Measurements from ENCODE around the gene TFF3.

TFF3 gene

GRCh38 chr21:42338729-42339715 is 23.8 kb upstream of the TFF3 start:
- Histone ChIP-seq H3K36me3 (ENCODE audit: control insufficient read depth in 2 of 2, insufficient read depth in 2 of 2, low read length in 2 of 2) (no peaks in the 10 kb centered on the region), H3K4me3 (ENCODE audit: low read length in 2 of 2) (no peak overlapping the region), H3K4me1 (ENCODE audit: control insufficient read depth in 2 of 2, insufficient read depth in 2 of 2, low read length in 2 of 2) (peaks cover 5 to 9% of the 10 kb centered on the region in 2 donors), H3K9me3 (ENCODE audit: control insufficient read depth in 2 of 2, low read length in 2 of 2) (no peaks in the 10 kb centered on the region), H3K27ac (ENCODE audit: low read depth in 2 of 2, low read length in 2 of 2) (no peak overlapping the region), H3K27me3 (ENCODE audit: control insufficient read depth in 2 of 2, insufficient read depth in 2 of 2, low read length in 2 of 2) (no peaks in the 10 kb centered on the region), H3K9ac (ENCODE audit: low read depth in 1 of 2, low read length in 2 of 2) (no peak overlapping the region)

GRCh38 chr21:42337830-42338728 is 22.9 kb upstream of the TFF3 start:
- H3K4me3 ChIP-seq (ENCODE audit: low read length in 2 of 2), result no peak overlapping the region
- H3K9me3 ChIP-seq (ENCODE audit: control insufficient read depth in 2 of 2, low read length in 2 of 2), result no peaks in the 10 kb centered on the region
- peak overlapping the region; percentile 1 to 13 for H3K27ac ChIP-seq (ENCODE audit: low read depth in 2 of 2, low read length in 2 of 2)
- H3K36me3 ChIP-seq (ENCODE audit: control insufficient read depth in 2 of 2, insufficient read depth in 2 of 2, low read length in 2 of 2), result no peaks in the 10 kb centered on the region
- no peak overlapping the region for H3K9ac ChIP-seq (ENCODE audit: low read depth in 1 of 2, low read length in 2 of 2)
- H3K4me1 ChIP-seq (ENCODE audit: control insufficient read depth in 2 of 2, insufficient read depth in 2 of 2, low read length in 2 of 2), result peaks cover 5 to 11% of the 10 kb centered on the region in 2 donors
- H3K27me3 ChIP-seq (ENCODE audit: control insufficient read depth in 2 of 2, insufficient read depth in 2 of 2, low read length in 2 of 2), result no peaks in the 10 kb centered on the region

GRCh38 chr21:42337276-42337675 is 22.1 kb upstream of the TFF3 start:
- no peaks in the 10 kb centered on the region for H3K9me3 ChIP-seq (ENCODE audit: control insufficient read depth in 2 of 2, low read length in 2 of 2)
- H3K4me3 ChIP-seq (ENCODE audit: low read length in 2 of 2), result no peak overlapping the region
- H3K9ac ChIP-seq (ENCODE audit: low read depth in 1 of 2, low read length in 2 of 2), result no peak overlapping the region
- peaks cover 8 to 16% of the 10 kb centered on the region in 2 donors for H3K4me1 ChIP-seq (ENCODE audit: control insufficient read depth in 2 of 2, insufficient read depth in 2 of 2, low read length in 2 of 2)
- H3K36me3 ChIP-seq (ENCODE audit: control insufficient read depth in 2 of 2, insufficient read depth in 2 of 2, low read length in 2 of 2), result no peaks in the 10 kb centered on the region
- H3K27me3 ChIP-seq (ENCODE audit: control insufficient read depth in 2 of 2, insufficient read depth in 2 of 2, low read length in 2 of 2), result peaks cover 0 to 4% of the 10 kb centered on the region in 2 donors
- peak overlapping the region in 1 of 2 donors; percentile 13 for H3K27ac ChIP-seq (ENCODE audit: low read depth in 2 of 2, low read length in 2 of 2)

GRCh38 chr21:42336054-42336453 is 20.8 kb upstream of the TFF3 start:
- H3K9ac ChIP-seq (ENCODE audit: low read depth in 1 of 2, low read length in 2 of 2), result no peak overlapping the region
- no peaks in the 10 kb centered on the region for H3K36me3 ChIP-seq (ENCODE audit: control insufficient read depth in 2 of 2, insufficient read depth in 2 of 2, low read length in 2 of 2)
- H3K4me3 ChIP-seq (ENCODE audit: low read length in 2 of 2), result no peak overlapping the region
- H3K9me3 ChIP-seq (ENCODE audit: control insufficient read depth in 2 of 2, low read length in 2 of 2), result peaks cover 0 to 2% of the 10 kb centered on the region in 2 donors
- no peak overlapping the region for H3K27ac ChIP-seq (ENCODE audit: low read depth in 2 of 2, low read length in 2 of 2)
- H3K4me1 ChIP-seq (ENCODE audit: control insufficient read depth in 2 of 2, insufficient read depth in 2 of 2, low read length in 2 of 2), result peaks cover 19 to 28% of the 10 kb centered on the region in 2 donors
- peaks cover 0 to 4% of the 10 kb centered on the region in 2 donors for H3K27me3 ChIP-seq (ENCODE audit: control insufficient read depth in 2 of 2, insufficient read depth in 2 of 2, low read length in 2 of 2)

GRCh38 chr21:42332557-42333317 is 17.5 kb upstream of the TFF3 start:
- H3K4me3 ChIP-seq (ENCODE audit: low read length in 2 of 2), result peak overlapping the region; percentile 26 to 58
- peak overlapping the region in 1 of 2 donors; percentile 18 for H3K9ac ChIP-seq (ENCODE audit: low read depth in 1 of 2, low read length in 2 of 2)
- H3K4me1 ChIP-seq (ENCODE audit: control insufficient read depth in 2 of 2, insufficient read depth in 2 of 2, low read length in 2 of 2), result peaks cover 19 to 34% of the 10 kb centered on the region in 2 donors

GRCh38 chr21:42331660-42332059 is 16.5 kb upstream of the TFF3 start:
- Histone ChIP-seq H3K27me3 (ENCODE audit: control insufficient read depth in 2 of 2, insufficient read depth in 2 of 2, low read length in 2 of 2) (peaks cover 0 to 4% of the 10 kb centered on the region in 2 donors), H3K4me1 (ENCODE audit: control insufficient read depth in 2 of 2, insufficient read depth in 2 of 2, low read length in 2 of 2) (peaks cover 19 to 33% of the 10 kb centered on the region in 2 donors), H3K27ac (ENCODE audit: low read depth in 2 of 2, low read length in 2 of 2) (peak overlapping the region; percentile 82 to 87), H3K9ac (ENCODE audit: low read depth in 1 of 2, low read length in 2 of 2) (no peak overlapping the region), H3K36me3 (ENCODE audit: control insufficient read depth in 2 of 2, insufficient read depth in 2 of 2, low read length in 2 of 2) (no peaks in the 10 kb centered on the region), H3K4me3 (ENCODE audit: low read length in 2 of 2) (peak overlapping the region in 1 of 2 donors; percentile 58), H3K9me3 (ENCODE audit: control insufficient read depth in 2 of 2, low read length in 2 of 2) (peaks cover 0 to 2% of the 10 kb centered on the region in 2 donors)

More at GRCh38 chr21:42332557-42333317, 17.5 kb upstream of the TFF3 start:
- no peaks in the 10 kb centered on the region for H3K36me3 ChIP-seq (ENCODE audit: control insufficient read depth in 2 of 2, insufficient read depth in 2 of 2, low read length in 2 of 2)
- peaks cover 0 to 4% of the 10 kb centered on the region in 2 donors for H3K27me3 ChIP-seq (ENCODE audit: control insufficient read depth in 2 of 2, insufficient read depth in 2 of 2, low read length in 2 of 2)
- peak overlapping the region; percentile 82 to 87 for H3K27ac ChIP-seq (ENCODE audit: low read depth in 2 of 2, low read length in 2 of 2)
- peaks cover 0 to 2% of the 10 kb centered on the region in 2 donors for H3K9me3 ChIP-seq (ENCODE audit: control insufficient read depth in 2 of 2, low read length in 2 of 2)

GRCh38 chr21:42330380-42331371 is 15.5 kb upstream of the TFF3 start:
- peaks cover 19 to 33% of the 10 kb centered on the region in 2 donors for H3K4me1 ChIP-seq (ENCODE audit: control insufficient read depth in 2 of 2, insufficient read depth in 2 of 2, low read length in 2 of 2)
- peak overlapping the region; percentile 82 to 87 for H3K27ac ChIP-seq (ENCODE audit: low read depth in 2 of 2, low read length in 2 of 2)
- H3K27me3 ChIP-seq (ENCODE audit: control insufficient read depth in 2 of 2, insufficient read depth in 2 of 2, low read length in 2 of 2), result peaks cover 0 to 4% of the 10 kb centered on the region in 2 donors
- no peak overlapping the region for H3K4me3 ChIP-seq (ENCODE audit: low read length in 2 of 2)
- H3K36me3 ChIP-seq (ENCODE audit: control insufficient read depth in 2 of 2, insufficient read depth in 2 of 2, low read length in 2 of 2), result no peaks in the 10 kb centered on the region
- H3K9me3 ChIP-seq (ENCODE audit: control insufficient read depth in 2 of 2, low read length in 2 of 2), result peaks cover 0 to 2% of the 10 kb centered on the region in 2 donors
- H3K9ac ChIP-seq (ENCODE audit: low read depth in 1 of 2, low read length in 2 of 2), result no peak overlapping the region

- Histone ChIP-seq H3K9me3 (ENCODE audit: control insufficient read depth in 2 of 2, low read length in 2 of 2) (no peaks in the 10 kb centered on the region), H3K27me3 (ENCODE audit: control insufficient read depth in 2 of 2, insufficient read depth in 2 of 2, low read length in 2 of 2) (peaks cover 0 to 4% of the 10 kb centered on the region in 2 donors), H3K9ac (ENCODE audit: low read depth in 1 of 2, low read length in 2 of 2) (no peak overlapping the region), H3K4me3 (ENCODE audit: low read length in 2 of 2) (no peak overlapping the region), H3K36me3 (ENCODE audit: control insufficient read depth in 2 of 2, insufficient read depth in 2 of 2, low read length in 2 of 2) (no peaks in the 10 kb centered on the region), H3K27ac (ENCODE audit: low read depth in 2 of 2, low read length in 2 of 2) (no peak overlapping the region), H3K4me1 (ENCODE audit: control insufficient read depth in 2 of 2, insufficient read depth in 2 of 2, low read length in 2 of 2) (peaks cover 6 to 10% of the 10 kb centered on the region in 2 donors)
These were observed 9.7 kb upstream of the TFF3 start for GRCh38 chr21:42324896-42325295.
